Caki2 (cell line): ENCODE results near the gene SMCO3. TPM values are rescaled to one million over a fixed set of nuclear protein-coding genes. Genes with fewer than 3 reads are reported as not detected.
A peak's percentile ranks its signal among the peaks of the same experiment; 100 is the strongest.

ENCODE experiments used
- DNase-seq: peaks from one replicate; pipeline ENCODE4 v3.0.0-alpha.2; 2015; ENCODE audit warnings: low read depth
- in situ Hi-C: cut with HindIII; loops from 2 replicates; pipeline ENCODE4 v1.10.0; 2016; ENCODE audit warnings: low sequenced_read_pairs, low pct_unique_long_range_greater_than_20kb, mixed read lengths
- total RNA-seq: library from RNA; depleted of rRNA; stranded (reverse); fragments of >200 nt; shearing (Covaris generic); gene quantifications from 2 replicates; pipeline ENCODE4 v1.2.3, GENCODE V29; 2014; ENCODE audit warnings: low replicate concordance

SMCO3 gene
- total RNA-seq, 1 experiment from 2014 or later, result not detected

DNA sequence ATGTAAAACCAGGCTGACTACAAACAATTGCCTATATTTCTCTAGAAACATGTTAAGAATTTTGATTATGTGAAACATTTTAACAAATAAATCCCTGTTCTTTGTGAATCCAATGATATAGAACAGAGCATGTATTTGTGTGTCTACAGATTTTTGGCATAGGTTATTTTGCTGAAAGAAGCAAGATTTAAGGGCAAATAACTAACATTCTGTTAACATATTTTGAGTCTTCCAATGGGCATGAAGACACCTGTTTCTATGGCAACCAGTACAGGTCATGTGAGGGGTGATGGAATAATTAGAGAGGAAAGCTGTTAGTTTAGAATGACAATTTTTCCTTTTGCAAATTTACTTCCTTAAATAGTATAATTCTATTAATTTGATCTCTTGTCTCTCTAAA lies 20.5 kb upstream of the SMCO3 start:
- in situ Hi-C loops, result no loop called here
- no peak for DNase-seq

DNA sequence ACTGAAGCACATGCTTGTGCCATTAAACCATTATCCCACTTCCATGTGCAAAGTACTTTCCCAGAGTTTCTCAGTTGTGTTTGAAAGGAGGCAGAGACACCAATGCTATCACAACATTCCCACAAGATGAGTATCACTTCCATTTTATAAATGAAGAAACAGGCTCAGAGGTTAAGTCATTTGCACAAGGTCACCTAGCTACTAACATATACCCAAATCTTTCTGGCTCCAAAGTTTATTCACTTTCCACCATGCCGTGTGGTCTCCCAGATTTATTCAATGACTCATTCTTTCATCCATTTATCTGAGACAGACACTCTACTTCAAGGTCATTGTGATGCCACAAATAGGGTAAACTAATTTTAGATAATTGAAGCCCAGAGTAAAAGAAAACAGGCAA lies 20.0 kb upstream of the SMCO3 start:
- in situ Hi-C loops, result no loop called here
- DNase-seq, result peak; percentile 31

DNA sequence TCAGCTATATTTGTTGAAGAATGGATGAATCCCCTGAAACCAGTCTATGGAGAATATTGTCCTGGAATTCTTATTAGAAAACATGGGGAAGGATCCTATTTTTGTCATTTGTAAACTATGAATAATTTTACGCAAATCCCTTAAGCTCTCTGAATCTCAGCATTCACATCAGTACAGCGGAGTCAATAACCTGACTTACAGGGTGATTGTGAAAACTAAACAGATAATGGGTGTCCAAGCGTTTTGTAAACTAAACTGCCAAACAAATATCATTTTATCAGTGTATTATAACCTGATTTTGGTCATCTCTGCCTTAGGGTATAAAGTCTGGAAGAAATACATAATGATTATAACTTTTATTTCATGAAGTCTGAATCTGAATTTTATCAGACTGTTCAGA lies 19.4 kb upstream of the SMCO3 start:
- no peak for DNase-seq
- in situ Hi-C loops, result no loop called here

DNA sequence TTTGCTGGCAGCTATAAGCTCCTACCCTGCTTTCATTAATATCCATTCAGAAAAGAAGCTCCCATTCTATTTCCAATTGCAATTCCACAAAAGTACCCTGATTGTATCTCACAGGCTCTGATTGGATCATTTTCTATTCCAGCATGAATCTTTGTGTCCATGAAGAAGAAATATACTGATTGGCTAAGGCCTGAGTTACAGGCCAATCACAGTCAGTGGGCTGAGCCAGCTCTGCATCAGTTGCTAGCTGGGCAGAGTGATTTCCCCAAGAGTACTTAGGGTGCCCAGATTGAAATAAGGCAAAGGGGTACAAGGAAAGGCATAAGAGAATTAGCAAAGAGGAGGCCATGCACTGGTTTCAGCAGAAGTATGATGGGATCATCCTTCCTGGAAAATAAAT lies 14.9 kb upstream of the SMCO3 start:
- peak; percentile 31 for DNase-seq
- in situ Hi-C loops, result no loop called here

DNA sequence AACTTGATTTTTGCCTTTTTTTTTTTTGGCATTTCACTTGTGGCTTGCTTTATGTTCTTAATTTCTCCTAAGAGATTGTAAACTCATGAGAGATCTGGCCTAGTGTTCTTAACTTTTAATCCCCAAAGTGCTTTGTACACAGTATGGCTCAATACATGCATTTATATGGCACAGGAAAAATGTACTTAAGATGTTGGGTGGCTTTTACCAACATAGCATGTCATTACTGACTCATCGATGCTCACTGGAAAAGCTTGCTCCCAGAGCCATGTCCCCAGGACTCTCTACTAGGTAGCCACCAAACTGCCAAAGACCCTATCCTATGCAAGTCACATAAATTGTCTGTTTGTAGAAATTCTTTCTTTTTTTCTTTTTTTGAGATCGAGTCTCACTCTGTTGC lies 13.1 kb upstream of the SMCO3 start:
- DNase-seq, result no peak
- in situ Hi-C loops, result no loop called here

DNA sequence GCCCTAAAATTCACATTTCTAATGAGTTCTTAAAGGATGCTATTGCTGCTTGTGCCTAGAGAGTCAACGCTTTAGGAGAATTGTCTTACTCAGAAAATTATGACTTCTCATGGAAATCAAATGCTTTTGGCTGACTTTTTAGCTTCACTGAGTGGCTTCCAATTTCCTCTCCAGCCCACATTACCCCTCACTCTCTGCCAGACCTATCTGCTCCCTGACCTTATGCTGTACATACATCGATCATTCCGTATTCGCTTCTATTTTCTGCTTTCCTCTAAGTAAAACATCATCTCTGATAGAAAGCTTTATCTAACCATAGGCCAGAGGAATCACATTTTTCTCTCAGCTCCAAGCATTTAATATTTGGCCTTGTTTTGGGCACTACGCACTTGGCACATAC lies 12.5 kb upstream of the SMCO3 start:
- in situ Hi-C loops, result no loop called here

DNA sequence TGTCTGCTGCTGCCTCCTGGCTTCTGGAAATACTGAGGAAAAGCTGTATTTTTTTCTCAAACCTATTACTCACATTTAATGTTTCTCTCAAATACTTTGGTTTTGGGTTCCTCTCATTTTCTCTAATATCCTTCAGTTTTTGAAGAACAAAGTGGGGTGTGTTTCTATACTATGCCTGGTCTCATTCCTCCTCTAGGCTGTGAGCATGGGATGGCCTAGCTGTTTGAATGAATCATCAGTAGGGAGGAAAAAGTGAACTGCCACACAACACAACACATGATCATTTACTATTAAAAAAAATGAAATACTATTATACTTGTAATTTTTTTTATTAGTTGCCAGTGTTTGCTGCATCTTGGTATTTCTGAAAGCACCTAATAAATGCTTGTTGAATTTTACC lies 11.3 kb upstream of the SMCO3 start:
- no peak for DNase-seq
- in situ Hi-C loops, result no loop called here

More for the DNA sequence above, 12.5 kb upstream of the SMCO3 start:
- DNase-seq, result no peak

DNA sequence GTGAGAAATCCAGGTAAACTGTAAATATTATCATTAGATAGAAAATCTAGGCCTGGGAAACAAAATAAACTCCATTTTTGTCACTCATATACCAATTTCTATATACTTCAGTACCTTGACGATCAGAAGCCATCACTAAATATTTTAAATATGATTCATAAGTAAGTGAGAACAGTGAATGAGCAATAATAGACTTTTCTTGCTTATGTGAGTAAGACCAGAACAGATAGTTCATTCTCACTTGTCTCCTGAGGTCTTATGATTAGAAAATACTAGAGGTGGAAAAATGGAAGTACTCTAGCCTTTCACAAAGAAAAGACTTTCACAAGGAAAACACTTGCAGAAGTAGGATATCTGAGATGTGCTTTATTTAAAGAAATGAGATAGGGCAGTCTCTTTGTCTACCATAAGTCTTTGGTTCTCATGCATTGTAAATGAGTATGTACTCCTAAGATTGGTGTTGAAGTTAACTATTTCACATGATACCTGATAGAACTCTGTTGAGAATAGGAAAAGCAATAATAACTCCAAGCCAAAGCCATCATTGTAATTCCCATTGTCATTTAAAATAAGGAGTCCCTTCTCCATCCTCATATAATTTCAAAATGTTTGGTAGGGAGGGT lies 10.1 kb upstream of the SMCO3 start:
- no peak for DNase-seq
- in situ Hi-C loops, result no loop called here

DNA sequence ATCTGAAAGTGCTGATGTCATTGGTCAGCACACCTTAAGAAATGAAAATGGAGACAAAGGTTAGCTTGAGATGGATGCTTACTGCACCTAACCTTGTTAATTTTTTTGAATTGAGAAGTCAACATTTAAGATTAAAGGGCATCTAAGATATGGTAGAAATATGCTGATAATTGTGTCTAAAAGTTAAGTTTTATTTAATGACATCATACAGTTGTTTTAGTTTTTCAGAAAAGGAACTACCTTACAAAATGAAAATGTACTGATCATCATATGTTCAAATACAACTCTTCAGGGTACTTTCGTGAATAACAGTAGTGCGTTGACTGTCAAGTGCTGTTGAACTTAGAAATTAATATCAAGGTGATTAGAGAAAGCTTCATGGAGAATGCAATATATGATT lies 2.5 kb downstream of the SMCO3 start:
- in situ Hi-C loops, result no loop called here
- no peak for DNase-seq

DNA sequence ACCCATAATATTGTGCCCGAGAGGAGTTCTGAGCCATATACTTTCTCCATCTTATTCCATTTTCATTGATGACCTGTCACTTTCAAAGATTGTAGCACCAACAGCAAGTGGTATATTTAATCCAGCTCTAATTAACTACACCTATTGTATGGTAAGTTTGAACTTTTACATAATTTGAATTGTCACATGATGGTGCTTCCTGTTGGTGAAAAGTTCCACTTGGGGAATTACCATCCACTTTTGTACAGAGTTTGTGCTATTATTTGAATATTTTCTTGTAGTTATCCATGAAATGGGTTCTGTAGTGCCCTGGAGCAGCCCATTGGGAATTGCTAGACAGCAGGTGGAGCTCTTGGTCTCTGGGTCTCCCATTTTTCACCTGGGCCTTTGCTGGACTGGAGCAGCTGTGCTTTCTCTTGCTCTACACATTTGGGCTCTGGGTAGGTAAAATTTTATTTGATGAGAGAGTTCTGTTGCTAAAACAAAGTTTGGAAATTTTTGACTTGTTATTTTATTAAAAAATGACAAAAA lies 3.0 kb downstream of the SMCO3 start:
- peak; percentile 32 for DNase-seq

DNA sequence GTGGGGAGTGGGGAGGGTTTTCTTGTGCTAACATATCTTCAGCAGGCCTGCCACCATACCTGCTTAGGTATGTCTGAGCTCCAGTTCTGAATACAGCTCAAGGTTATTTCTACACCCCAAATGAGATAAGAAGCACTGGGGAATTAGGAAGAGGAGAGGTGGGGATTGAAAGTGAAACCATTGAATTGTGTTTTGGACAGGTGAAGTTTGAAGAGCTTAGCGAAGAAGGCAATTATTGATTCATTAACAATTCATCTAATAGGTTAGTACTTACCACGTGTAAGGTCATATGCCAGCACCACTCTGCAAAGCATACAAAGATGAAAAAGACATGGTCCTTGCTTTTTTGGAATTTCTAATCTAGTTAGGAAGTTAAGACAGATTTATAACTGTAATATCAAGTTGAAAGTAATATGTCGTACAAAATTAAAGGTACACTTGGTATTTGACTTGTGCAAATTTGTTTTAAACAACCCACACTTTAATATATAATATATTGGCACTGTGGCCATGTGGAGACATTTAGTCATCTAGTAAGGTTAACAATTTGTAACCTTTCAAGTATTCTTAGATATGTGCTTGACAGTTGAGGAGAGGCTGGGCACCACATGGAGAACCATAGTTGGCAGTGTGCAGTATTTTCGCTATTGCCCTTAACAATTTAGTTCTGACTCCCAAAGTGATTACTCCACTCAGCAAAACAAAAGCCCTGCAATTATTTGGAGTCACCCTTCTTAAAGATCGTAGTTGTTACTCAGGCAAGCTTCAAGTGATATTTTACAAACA lies 3.6 kb downstream of the SMCO3 start:
- in situ Hi-C loops, result no loop called here
- no peak for DNase-seq

More for the DNA sequence above, 3.0 kb downstream of the SMCO3 start:
- in situ Hi-C loops, result no loop called here

DNA sequence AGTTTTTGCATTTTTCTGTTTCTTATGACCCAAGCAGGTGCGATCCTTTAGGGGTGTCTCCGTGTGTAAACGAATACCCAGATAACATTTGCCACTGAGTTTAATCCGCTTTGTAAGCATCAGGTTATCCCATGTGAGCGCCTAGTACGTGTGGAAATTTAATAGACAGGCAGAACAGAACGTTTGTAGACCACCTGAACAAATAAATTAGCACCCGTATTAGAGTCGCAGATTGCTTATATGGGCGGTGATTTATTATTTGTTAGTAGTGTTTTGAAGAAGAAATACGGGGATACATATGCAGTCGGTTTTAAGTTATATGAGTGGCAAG lies 10.2 kb downstream of the SMCO3 start:
- no peak for DNase-seq
- in situ Hi-C loops, result no loop called here

DNA sequence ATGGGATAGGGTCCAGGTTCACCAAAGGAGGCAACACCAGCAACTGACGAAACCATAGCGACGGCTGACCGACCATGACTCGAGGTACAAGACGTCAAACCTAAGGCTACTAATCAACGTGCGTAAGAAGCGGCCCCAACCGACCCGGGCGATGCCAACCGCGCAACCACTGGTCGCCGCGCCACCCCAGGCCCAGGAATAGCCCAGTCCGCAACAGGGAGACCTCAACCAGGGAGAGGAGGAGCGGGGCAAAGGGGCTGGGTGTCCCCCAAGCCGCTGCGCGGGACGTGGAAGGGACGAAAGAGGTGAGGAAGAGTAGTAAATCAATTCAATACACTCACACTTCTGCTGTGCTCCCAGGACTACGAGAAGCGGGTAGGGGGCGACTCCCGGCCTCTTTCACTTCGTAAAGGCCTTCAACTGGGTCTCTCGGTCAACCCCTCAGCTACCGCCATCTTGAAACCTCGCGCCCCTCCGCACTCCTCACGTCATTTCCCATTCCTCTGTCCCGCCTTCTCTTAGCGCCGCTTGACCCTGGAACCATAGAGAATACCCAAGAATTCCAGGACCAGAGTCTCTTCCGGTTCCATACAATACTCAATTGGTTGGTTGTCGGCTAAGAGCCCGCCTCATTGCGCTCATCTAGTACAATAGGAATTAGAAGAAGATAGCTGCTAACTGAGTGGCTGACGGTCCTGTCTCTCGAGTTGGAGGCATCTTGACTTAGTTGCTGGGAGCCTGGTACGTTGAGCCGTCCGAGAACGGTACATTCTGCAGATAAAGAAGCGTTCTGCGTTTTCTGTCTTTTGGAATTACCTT lies 10.8 kb downstream of the SMCO3 start, which contains the start of the genes C12orf60 and WBP11:
C12orf60 (plus strand) TSS at position 660 of the 819 bp plus-strand sequence. CDS start 19,266 bp downstream, outside the sequence.
WBP11 (minus strand) TSS at position 468 of the 819 bp plus-strand sequence. CDS start 2,095 bp downstream, outside the sequence.
- in situ Hi-C loops, result no loop called here
- DNase-seq, result peak; percentile 97

DNA sequence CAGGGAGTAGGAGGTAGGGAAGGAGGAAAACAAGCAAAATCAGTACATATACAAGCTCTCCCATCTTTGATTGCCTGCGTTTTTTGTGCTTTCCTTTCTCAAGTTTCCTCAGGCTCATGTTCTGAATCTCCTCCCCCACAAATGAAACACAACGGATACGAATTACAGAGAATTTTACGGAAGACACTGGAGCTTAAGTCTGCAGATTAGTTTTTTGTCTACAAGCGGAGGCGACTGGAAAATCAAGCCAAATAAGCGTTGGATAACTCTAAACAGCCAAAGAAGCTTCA lies 11.3 kb downstream of the SMCO3 start:
- in situ Hi-C loops, result no loop called here
- DNase-seq, result no peak

DNA sequence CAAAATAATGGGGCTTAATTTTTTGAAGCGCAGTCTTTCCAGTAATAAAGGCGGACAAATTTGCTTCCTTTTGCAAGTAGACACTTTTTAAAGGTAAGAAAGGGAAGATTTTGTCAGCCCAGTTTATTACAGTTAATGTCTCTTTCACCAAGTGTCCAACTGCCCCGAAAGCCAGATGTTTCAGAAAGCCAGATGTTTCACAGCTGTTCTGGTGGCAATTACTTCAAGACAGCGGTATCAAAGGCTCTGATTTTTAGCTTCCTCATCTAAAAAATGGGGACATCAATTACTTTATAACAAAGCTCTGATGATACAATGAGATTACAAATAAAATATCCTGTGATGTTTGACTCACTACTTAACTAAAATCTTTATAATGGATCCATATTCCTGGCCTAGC lies 11.7 kb downstream of the SMCO3 start:
- in situ Hi-C loops, result no loop called here

DNA sequence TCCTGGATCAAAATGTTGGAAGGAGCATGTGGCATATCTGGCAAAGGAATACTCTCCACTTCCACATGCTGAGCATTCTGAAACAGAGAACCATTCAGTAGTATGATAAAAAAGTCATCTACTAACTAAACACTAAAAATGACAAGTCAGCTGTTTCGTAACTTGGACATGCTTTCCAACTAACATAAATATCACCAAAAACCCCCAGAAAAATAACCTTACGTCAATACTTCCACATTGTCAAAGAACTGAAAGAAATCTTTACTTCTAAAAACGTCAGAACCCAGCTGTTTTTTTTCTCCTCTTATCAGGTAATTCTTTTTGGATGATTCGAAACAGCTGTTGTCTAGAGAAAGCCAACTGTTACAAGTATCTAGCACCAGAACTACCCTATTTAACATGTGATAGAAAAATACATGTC lies 18.9 kb downstream of the SMCO3 start:
- in situ Hi-C loops, result no loop called here

More for the DNA sequence above, 11.7 kb downstream of the SMCO3 start:
- DNase-seq, result no peak

DNA sequence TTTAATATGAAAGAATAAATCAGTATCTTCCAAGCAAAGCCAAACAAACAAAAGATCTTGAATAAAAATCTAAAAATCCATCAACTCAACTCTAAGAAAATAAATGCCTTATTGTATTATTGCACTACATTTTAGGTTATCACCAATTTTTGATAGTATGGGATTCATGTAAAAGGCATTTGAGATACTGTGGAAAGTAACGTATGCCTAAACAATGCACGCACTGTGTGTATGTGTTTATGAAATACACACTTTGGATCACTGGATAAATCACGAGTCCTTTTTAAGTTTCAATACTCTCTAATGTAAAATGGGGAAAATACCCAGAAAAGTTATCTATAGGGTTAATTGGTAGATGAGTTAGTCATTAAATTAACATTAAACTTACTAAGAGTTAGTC lies 28.4 kb downstream of the SMCO3 start:
- no peak for DNase-seq
- in situ Hi-C loops, result no loop called here

More for the DNA sequence above, 18.9 kb downstream of the SMCO3 start:
- no peak for DNase-seq

DNA sequence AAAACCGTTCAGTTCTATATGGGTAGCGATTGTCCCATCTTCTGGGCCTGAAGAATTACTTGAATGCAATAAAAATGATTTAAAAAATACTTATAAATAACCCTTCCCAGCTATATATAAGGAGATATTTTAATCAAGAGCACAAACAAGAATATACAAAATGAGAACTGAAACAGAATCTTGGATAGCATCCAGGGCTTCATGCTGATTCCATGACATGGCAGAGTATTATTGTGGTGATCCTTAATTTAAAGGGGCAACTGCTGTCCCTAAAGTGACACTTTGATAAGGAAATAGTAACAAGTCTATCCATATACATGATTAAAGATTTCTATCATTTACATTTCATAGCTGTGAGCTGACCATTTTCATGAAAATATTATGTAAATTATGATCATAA lies 29.5 kb downstream of the SMCO3 start:
- no peak for DNase-seq
- in situ Hi-C loops, result no loop called here

DNA sequence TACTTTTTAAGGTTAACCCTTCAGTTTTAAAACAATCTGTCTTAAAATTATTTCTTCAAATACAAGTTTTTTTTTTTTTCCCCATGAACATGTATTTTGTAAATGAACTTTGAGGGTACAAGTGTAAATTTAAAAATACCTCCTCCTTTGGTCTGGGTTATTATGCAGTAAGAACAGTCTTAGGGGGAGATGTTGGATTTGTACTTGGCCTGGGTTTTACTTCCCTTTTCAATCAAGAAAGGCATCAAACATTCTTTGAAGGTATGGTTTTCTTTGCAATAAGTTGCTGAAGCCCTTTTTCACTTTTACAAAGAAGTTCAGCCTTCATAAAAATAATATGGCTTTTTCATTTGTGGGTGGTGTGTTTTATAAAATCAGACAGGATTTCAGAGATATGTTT lies 31.2 kb downstream of the SMCO3 start:
- in situ Hi-C loops, result no loop called here
- no peak for DNase-seq
